ENCODE measurements around the gene NFKBIE. TPM values are rescaled to one million over a fixed set of nuclear protein-coding genes. Genes with fewer than 3 reads are reported as not detected.

Gene NFKBIE
- total RNA-seq, 1 experiment from 2014 or later = 9.7 TPM

GRCh38 chr6:44297063-44298038, 32.0 kb upstream of the NFKBIE start:
- no peak overlapping the region for H3K9ac ChIP-seq (ENCODE audit: extremely low read depth, insufficient read length, low read length)
- Mint-ChIP-seq H3K36me3 (ENCODE audit: insufficient read depth in 1 of 3, low read depth in 3 of 3) (peaks cover 21 to 32% (median 25%) of the 10 kb centered on the region in 3 experiments; a peak in 6 of 7 replicates), H3K9me3 (no peaks in the 10 kb centered on the region), H3K4me3 (peak overlapping the region; percentile 65 to 83), H3K27me3 (ENCODE audit: low read depth) (peaks cover 48% of the 10 kb centered on the region), H3K27ac (peak overlapping the region in 1 of 3 experiments; percentile 52; a peak in 1 of 7 replicates), H3K4me1 (peaks cover 13 to 14% of the 10 kb centered on the region in 2 experiments)
- DNase-seq = peak; percentile 56
- H4K91ac ChIP-seq (ENCODE audit: insufficient read length, low read depth, low read length) = no peak overlapping the region
- no CpG with 5 or more reads among the region's 86 CpGs for WGBS (ENCODE audit: extremely low coverage, insufficient read length, low lambda C conversion rate)
- H3K4me2 ChIP-seq (ENCODE audit: insufficient read depth, insufficient read length, low read length) = peak overlapping the region; percentile 89
- no peaks in the 10 kb centered on the region for H4K20me1 ChIP-seq (ENCODE audit: control insufficient read depth, insufficient read depth, insufficient read length)
- no peak overlapping the region for H2BK20ac ChIP-seq (ENCODE audit: low read depth, low read length, poor library complexity, severe bottlenecking)
- H2AFZ ChIP-seq (ENCODE audit: low read length) = no peak overlapping the region
- H3K4me1 ChIP-seq (ENCODE audit: insufficient read depth, low read length) = no peaks in the 10 kb centered on the region
- H3K56ac ChIP-seq (ENCODE audit: insufficient read length, low read depth, low read length) = no peak overlapping the region
- no peak overlapping the region for H4K8ac ChIP-seq (replicated peaks; ENCODE audit: insufficient read length, low read depth, low read length)
- H3K23me2 ChIP-seq (ENCODE audit: insufficient read length, low read depth, low read length, poor library complexity, severe bottlenecking) = peaks cover 10% of the 10 kb centered on the region
- TF ChIP-seq CTCF (conservative IDR thresholded peaks at IDR 0.05) = no peak
- no peak overlapping the region for H3K23ac ChIP-seq (ENCODE audit: insufficient read length, low read depth, low read length)
- H3K4ac ChIP-seq (ENCODE audit: low read depth, low read length) = no peak overlapping the region
- H3K9me3 ChIP-seq (ENCODE audit: control insufficient read depth, low read depth, low read length) = no peaks in the 10 kb centered on the region
- no peaks in the 10 kb centered on the region; the same call in 1 of the 2 replicates for H3K27me3 ChIP-seq (ENCODE audit: insufficient read depth, low read length)
- no peak overlapping the region for H2BK12ac ChIP-seq (ENCODE audit: insufficient read length, low read depth, low read length)
- no peak overlapping the region for H2BK120ac ChIP-seq (ENCODE audit: low read depth, low read length, poor library complexity, severe bottlenecking)
- H3K27ac ChIP-seq (ENCODE audit: insufficient read length, low read depth, low read length) = no peak overlapping the region
- H4K5ac ChIP-seq (ENCODE audit: insufficient read length, low read depth, low read length) = no peak overlapping the region
- H3K79me1 ChIP-seq (ENCODE audit: insufficient read depth, low read depth, low read length, poor library complexity, severe bottlenecking) = no peaks in the 10 kb centered on the region
- H3K18ac ChIP-seq (ENCODE audit: insufficient read length, low read depth, low read length) = no peak overlapping the region
- H2AK5ac ChIP-seq (ENCODE audit: insufficient read length, low read length) = no peak overlapping the region
- H2BK15ac ChIP-seq (ENCODE audit: low read depth, low read length) = no peak overlapping the region
- no peak overlapping the region for H2BK5ac ChIP-seq (ENCODE audit: insufficient read length, low read length)
- H3K14ac ChIP-seq (ENCODE audit: insufficient read depth, low read length) = peak overlapping the region; percentile 21; the same call in 1 of the 2 replicates
- no peaks in the 10 kb centered on the region for H3K79me2 ChIP-seq (ENCODE audit: insufficient read depth, low read length)
- no peak overlapping the region for H3T11ph ChIP-seq (ENCODE audit: low read length)

All from H9 (cell line).